Trophoblast cell (in vitro differentiated cells and primary cell): ENCODE results near the gene TSNAXIP1.

Source experiments
- DNase-seq, 2 donors: peaks; one replicate each; pipeline ENCODE4 v3.0.0-alpha.2; 2016
- H2AFZ ChIP-seq: 2 replicates; pipeline ENCODE4 v1.6.1; 2013; ENCODE audit warnings: low read length, moderate library complexity, mild to moderate bottlenecking; ENCODE audit not compliant: insufficient read depth, poor library complexity
- H2AK5ac ChIP-seq: 2 replicates; pipeline ENCODE4 v1.6.1; 2013; ENCODE audit warnings: mild to moderate bottlenecking, low read length
- H2BK120ac ChIP-seq: 2 replicates; pipeline ENCODE4 v1.6.1; 2013; ENCODE audit warnings: low read length, mild to moderate bottlenecking, moderate library complexity; ENCODE audit not compliant: insufficient read depth, poor library complexity
- H2BK12ac ChIP-seq: 2 replicates; pipeline ENCODE4 v1.6.1; 2013; ENCODE audit warnings: mild to moderate bottlenecking, low read length, moderate library complexity
- H2BK5ac ChIP-seq: 2 replicates; pipeline ENCODE4 v1.6.1; 2013; ENCODE audit warnings: low read length, low read depth, moderate library complexity, mild to moderate bottlenecking; ENCODE audit not compliant: poor library complexity
- H3K14ac ChIP-seq: 2 replicates; pipeline ENCODE4 v1.6.1; 2013; ENCODE audit warnings: mild to moderate bottlenecking, low read length
- H3K18ac ChIP-seq: 2 replicates; pipeline ENCODE4 v1.6.1; 2013; ENCODE audit warnings: mild to moderate bottlenecking, low read length
- H3K23ac ChIP-seq: 2 replicates; pipeline ENCODE4 v1.6.1; 2013; ENCODE audit warnings: low read length
- H3K27ac ChIP-seq: 2 replicates; pipeline ENCODE4 v1.5.1; 2013; ENCODE audit warnings: low read depth, mild to moderate bottlenecking, inconsistent platforms, low read length, moderate library complexity
- H3K27me3 ChIP-seq: 2 replicates; pipeline ENCODE4 v1.6.1; 2013; ENCODE audit warnings: inconsistent platforms, mild to moderate bottlenecking, low read length, moderate library complexity; ENCODE audit not compliant: insufficient read depth
- H3K36me3 ChIP-seq, 2 experiments: 1 replicate in 1 of 2; 2 replicates in 1 of 2; pipeline ENCODE4 v1.6.1; 2013; ENCODE audit warnings: low read length in 2 of 2, mild to moderate bottlenecking in 2 of 2, moderate library complexity in 1 of 2; ENCODE audit not compliant: insufficient read depth in 2 of 2, control insufficient read depth in 1 of 2
- H3K4ac ChIP-seq: 2 replicates; pipeline ENCODE4 v1.6.1; 2013; ENCODE audit warnings: low read depth, mild to moderate bottlenecking, low read length, moderate library complexity
- H3K4me1 ChIP-seq, 2 experiments: 1 replicate in 1 of 2; 2 replicates in 1 of 2; pipeline ENCODE4 v1.6.1; 2013; ENCODE audit warnings: low read length in 2 of 2, mild to moderate bottlenecking in 2 of 2, moderate library complexity in 1 of 2; ENCODE audit not compliant: insufficient read depth in 2 of 2, control insufficient read depth in 1 of 2
- H3K4me2 ChIP-seq: 2 replicates; pipeline ENCODE4 v1.6.1; 2013; ENCODE audit warnings: inconsistent platforms, mild to moderate bottlenecking, low read length, moderate library complexity
- H3K4me3 ChIP-seq: 2 replicates; pipeline ENCODE4 v1.5.1; 2013; ENCODE audit warnings: mild to moderate bottlenecking, low read depth, low read length, inconsistent platforms
- H3K79me1 ChIP-seq: one replicate; pipeline ENCODE4 v1.6.1; 2013; ENCODE audit warnings: low read length
- H3K79me2 ChIP-seq: 2 replicates; pipeline ENCODE4 v1.6.1; 2013; ENCODE audit warnings: low read length, mild to moderate bottlenecking; ENCODE audit not compliant: control insufficient read depth, insufficient read depth, poor library complexity
- H3K9ac ChIP-seq: 2 replicates; pipeline ENCODE4 v1.6.1; 2013; ENCODE audit warnings: mild to moderate bottlenecking, low read length
- H3K9me3 ChIP-seq: 2 replicates; pipeline ENCODE4 v1.6.1; 2013; ENCODE audit warnings: low read depth, mild to moderate bottlenecking, control low read depth, inconsistent platforms, low read length; ENCODE audit not compliant: insufficient read depth
- H4K12ac ChIP-seq: 2 replicates; pipeline ENCODE4 v1.6.1; 2013; ENCODE audit warnings: low read depth, mild to moderate bottlenecking, low read length, moderate library complexity
- H4K8ac ChIP-seq: 2 replicates; pipeline ENCODE4 v1.6.1; 2013; ENCODE audit warnings: low read depth, mild to moderate bottlenecking, low read length, moderate library complexity
- H4K91ac ChIP-seq: one replicate; pipeline ENCODE4 v1.6.1; 2013; ENCODE audit warnings: low read depth, mild to moderate bottlenecking, low read length, moderate library complexity
- WGBS: extraction: QIAGEN DNeasy Blood & Tissue Kit; methylation state at CpG from one replicate; pipeline ENCODE4 v1.1.7; 2013; ENCODE audit warnings: missing lambda C conversion rate; ENCODE audit not compliant: insufficient read length, insufficient coverage; ENCODE audit errors: extremely low coverage; 5-methylcytosine and 5-hydroxymethylcytosine counted together

TSNAXIP1 gene

GRCh38 chr16:67764158-67764667 is 42.5 kb upstream of the TSNAXIP1 start:
- H3K9ac ChIP-seq = no peak overlapping the region
- H2BK120ac ChIP-seq = no peak overlapping the region
- no peak overlapping the region for H4K91ac ChIP-seq
- H3K23ac ChIP-seq = no peak overlapping the region
- no CpG with 5 or more reads among the region's 7 CpGs for WGBS
- H3K27me3 ChIP-seq = no peaks in the 10 kb centered on the region
- peaks cover 13 to 14% of the 10 kb centered on the region in 2 experiments for H3K36me3 ChIP-seq
- H2BK5ac ChIP-seq = no peak overlapping the region
- no peaks in the 10 kb centered on the region for H3K79me1 ChIP-seq
- H4K12ac ChIP-seq = no peak overlapping the region
- H3K18ac ChIP-seq = no peak overlapping the region
- H2BK12ac ChIP-seq = no peak overlapping the region
- no peaks in the 10 kb centered on the region for H3K9me3 ChIP-seq
- H3K27ac ChIP-seq = no peak overlapping the region
- H3K4ac ChIP-seq = no peak overlapping the region
- H2AK5ac ChIP-seq = no peak overlapping the region
- peaks cover 6 to 7% of the 10 kb centered on the region in 2 experiments for H3K4me1 ChIP-seq
- no peak overlapping the region for H3K14ac ChIP-seq
- H3K79me2 ChIP-seq = no peaks in the 10 kb centered on the region
- no peak for DNase-seq
- no peak overlapping the region for H2AFZ ChIP-seq
- no peak overlapping the region for H4K8ac ChIP-seq
- no peak overlapping the region for H3K4me3 ChIP-seq
- H3K4me2 ChIP-seq = no peak overlapping the region

- Histone ChIP-seq H3K79me2 (no peaks in the 10 kb centered on the region), H3K79me1 (peaks cover 5% of the 10 kb centered on the region), H3K14ac (no peak overlapping the region), H2AK5ac (no peak overlapping the region), H3K18ac (no peak overlapping the region), H3K4ac (no peak overlapping the region), H2BK12ac (no peak overlapping the region), H3K4me3 (no peak overlapping the region), H3K27ac (no peak overlapping the region), H3K4me2 (no peak overlapping the region), H3K4me1 (peaks cover 13 to 15% of the 10 kb centered on the region in 2 experiments), H3K9me3 (no peaks in the 10 kb centered on the region), H4K91ac (no peak overlapping the region), H3K23ac (no peak overlapping the region), H4K8ac (no peak overlapping the region), H2BK120ac (no peak overlapping the region), H2BK5ac (no peak overlapping the region), H3K36me3 (peaks cover 4 to 7% of the 10 kb centered on the region in 2 experiments), H4K12ac (no peak overlapping the region), H2AFZ (no peak overlapping the region), H3K27me3 (no peaks in the 10 kb centered on the region), H3K9ac (no peak overlapping the region)
- no peak for DNase-seq
- WGBS = no CpG with 5 or more reads among the region's 4 CpGs
These were observed 40.4 kb upstream of the TSNAXIP1 start for GRCh38 chr16:67766291-67766690.

GRCh38 chr16:67767953-67768352 is 38.7 kb upstream of the TSNAXIP1 start:
- peaks cover 5% of the 10 kb centered on the region for H3K79me1 ChIP-seq
- no peak overlapping the region for H3K4ac ChIP-seq
- H3K27me3 ChIP-seq = no peaks in the 10 kb centered on the region
- no peak overlapping the region for H3K23ac ChIP-seq
- no peak overlapping the region for H3K9ac ChIP-seq
- no peaks in the 10 kb centered on the region for H3K9me3 ChIP-seq
- no peak overlapping the region for H2BK120ac ChIP-seq
- no peak overlapping the region for H4K91ac ChIP-seq
- no peak overlapping the region for H2AFZ ChIP-seq
- H3K4me2 ChIP-seq = no peak overlapping the region
- H3K79me2 ChIP-seq = no peaks in the 10 kb centered on the region
- H2BK12ac ChIP-seq = no peak overlapping the region
- H3K18ac ChIP-seq = no peak overlapping the region
- peaks cover 13 to 18% of the 10 kb centered on the region in 2 experiments for H3K4me1 ChIP-seq
- no peak overlapping the region for H4K12ac ChIP-seq
- WGBS = no CpG with 5 or more reads among the region's 7 CpGs
- no peak overlapping the region for H3K27ac ChIP-seq
- no peak overlapping the region for H3K14ac ChIP-seq
- H3K36me3 ChIP-seq = peaks cover 3 to 8% of the 10 kb centered on the region in 2 experiments
- no peak overlapping the region for H2AK5ac ChIP-seq
- no peak for DNase-seq
- no peak overlapping the region for H4K8ac ChIP-seq
- H2BK5ac ChIP-seq = no peak overlapping the region
- H3K4me3 ChIP-seq = no peak overlapping the region

- Histone ChIP-seq H3K4me3 (no peak overlapping the region), H2BK12ac (no peak overlapping the region), H3K27me3 (no peaks in the 10 kb centered on the region), H3K4ac (no peak overlapping the region), H3K36me3 (peaks cover 3% of the 10 kb centered on the region in 2 experiments), H3K9ac (no peak overlapping the region), H3K23ac (no peak overlapping the region), H3K4me1 (peaks cover 24 to 26% of the 10 kb centered on the region in 2 experiments), H2BK120ac (peak overlapping the region; percentile 11), H2AK5ac (no peak overlapping the region), H2BK5ac (peak overlapping the region; percentile 6), H3K9me3 (no peaks in the 10 kb centered on the region), H3K79me1 (peaks cover 5% of the 10 kb centered on the region), H3K18ac (no peak overlapping the region), H2AFZ (no peak overlapping the region), H3K79me2 (no peaks in the 10 kb centered on the region), H4K12ac (no peak overlapping the region), H4K8ac (no peak overlapping the region), H3K4me2 (no peak overlapping the region), H3K14ac (no peak overlapping the region), H3K27ac (peak overlapping the region; percentile 12), H4K91ac (no peak overlapping the region)
- DNase-seq = no peak
- WGBS = no CpG with 5 or more reads among the region's 6 CpGs
These were observed 36.2 kb upstream of the TSNAXIP1 start for GRCh38 chr16:67770346-67770991.
